GM18519 (cell line): ENCODE measurements around the gene RSPO1.

Source experiments
- ATAC-seq: cut with Tn5 transposase; IDR thresholded peaks from one replicate; pipeline ENCODE4 v1.9.1; 2021; ENCODE audit warnings: mild to moderate bottlenecking, moderate library complexity; ENCODE audit not compliant: unreplicated experiment, low FRiP score

Gene RSPO1

DNA sequence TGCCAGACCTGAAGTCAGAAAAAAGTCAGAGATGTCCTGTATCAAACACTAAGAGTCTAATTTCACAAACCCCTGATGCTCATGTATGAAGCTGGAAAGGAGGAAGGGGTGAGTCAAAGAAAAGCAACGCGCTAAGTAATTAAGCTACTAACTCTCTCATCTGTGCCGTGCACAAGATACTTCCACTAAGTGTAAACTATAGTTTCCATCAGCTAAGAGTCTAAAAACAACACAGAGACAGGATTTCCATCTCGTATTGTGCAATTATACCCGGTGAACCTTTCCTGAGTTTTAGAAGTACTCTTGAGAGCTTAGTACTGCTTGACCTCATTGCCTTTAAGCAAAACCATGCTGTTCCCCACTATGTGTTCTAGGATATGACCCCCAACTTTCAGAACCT is 59.0 kb downstream of the RSPO1 start:
- ATAC-seq, result no peak

DNA sequence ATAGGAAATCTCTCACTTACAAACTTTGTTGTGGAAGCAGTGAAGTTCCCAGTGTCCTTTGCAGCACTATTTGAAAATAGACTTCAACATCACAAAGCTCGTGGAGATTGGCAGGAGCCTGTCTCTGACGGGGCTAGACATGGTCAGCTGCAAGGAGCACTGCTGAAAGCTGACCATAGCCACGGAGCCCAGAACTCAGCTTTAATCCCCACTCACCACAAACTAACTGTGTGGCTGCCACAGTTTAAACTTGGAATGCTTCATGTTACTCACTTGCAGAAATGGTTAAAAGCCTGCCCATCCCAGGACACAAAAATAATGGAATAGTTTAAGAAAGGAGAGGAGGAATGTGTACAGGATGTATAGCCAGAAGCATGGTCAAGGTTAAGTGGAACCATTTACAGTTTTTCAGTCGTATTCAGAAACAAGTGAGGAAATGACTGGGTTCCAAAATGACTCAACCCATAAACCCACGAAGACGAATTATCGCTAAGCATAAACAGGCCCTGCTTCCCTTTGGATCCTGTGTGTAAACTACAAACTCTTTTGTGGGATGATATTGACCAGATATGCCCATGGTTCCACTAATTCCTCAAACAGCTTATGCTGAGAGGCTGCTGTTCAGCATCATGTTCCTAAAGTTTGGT is 59.7 kb downstream of the RSPO1 start:
- no peak for ATAC-seq

GRCh38 chr1:37570528-37571334 is 64.0 kb downstream of the RSPO1 start:
- no peak for ATAC-seq

DNA sequence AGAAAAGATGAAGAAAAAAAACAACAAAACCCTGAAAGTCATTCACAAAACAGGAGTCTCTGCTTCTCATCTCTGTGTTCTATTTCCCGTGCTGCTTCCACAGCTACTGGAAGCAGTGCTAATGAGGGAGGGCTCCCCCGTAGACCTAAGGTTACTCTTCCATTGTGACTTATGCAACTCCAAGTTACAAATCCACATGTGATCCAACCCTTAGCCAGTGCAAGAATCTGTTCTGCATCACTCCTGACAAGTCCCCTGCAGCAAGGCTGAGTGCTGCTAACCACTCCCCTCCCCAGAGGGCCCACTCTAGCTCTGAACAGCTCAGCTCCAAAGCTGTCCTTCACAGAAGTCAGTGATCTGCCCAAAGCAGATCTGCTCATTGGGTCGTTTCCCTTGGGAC is 67.7 kb downstream of the RSPO1 start:
- ATAC-seq, result no peak

DNA sequence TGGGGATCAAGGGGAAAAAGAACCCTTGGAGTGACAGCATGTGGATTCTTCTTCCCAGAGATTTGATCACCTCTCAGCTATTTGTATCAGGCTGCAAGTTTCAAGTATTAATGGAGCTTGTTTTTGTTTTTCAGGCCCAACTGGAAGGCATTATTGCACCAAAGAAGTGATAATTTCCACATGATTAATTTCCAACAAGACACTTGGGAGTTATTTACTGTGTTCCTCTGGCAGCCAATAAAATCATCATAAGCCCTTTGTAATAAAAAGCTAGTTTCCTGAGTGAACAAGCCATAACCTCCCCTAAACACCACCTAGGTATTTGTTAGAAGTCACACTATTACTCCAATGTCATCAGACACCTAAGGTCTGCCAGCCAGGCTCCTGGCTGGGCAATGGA is 69.8 kb downstream of the RSPO1 start:
- ATAC-seq, result no peak

DNA sequence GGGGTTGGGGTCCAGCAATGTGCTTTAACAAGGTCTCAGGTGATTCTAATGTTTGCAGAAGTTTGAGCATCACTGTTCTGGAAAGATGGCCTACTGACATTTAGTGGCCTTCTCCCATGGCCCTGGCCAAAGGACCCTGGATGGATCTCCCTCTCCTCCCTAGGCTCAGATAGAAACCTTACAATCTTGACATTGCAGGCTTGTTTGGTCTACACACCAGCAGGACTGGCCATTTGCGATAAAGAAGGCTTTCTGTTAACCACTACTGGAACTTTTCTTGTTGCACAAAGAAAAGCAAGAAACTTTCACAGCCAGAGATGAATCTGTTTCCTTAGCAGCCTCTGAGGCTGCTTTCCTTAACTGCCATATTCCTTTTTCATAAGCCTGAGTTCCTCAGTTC is 71.7 kb downstream of the RSPO1 start:
- no peak for ATAC-seq
